ENCODE data around the gene SLC35F5.
A peak's percentile ranks its signal among the peaks of the same experiment; 100 is the strongest.
"Not testable (repeated sequence)": the region's sequence is repeated elsewhere in the genome, so short reads cannot be mapped to it uniquely, and the experiment has no call there.

The SLC35F5 gene

GRCh38 chr2:113703386-113704299 lies 52.8 kb downstream of the SLC35F5 start:
- DNase-seq (ENCODE audit: insufficient read length, low spot score) (no peak), FAIRE-seq (no peak)
- TF ChIP-seq TAF1 (IDR thresholded peaks at IDR 0.05; ENCODE audit: low read depth, low read length) (no peak), PAX5 (IDR thresholded peaks at IDR 0.05; ENCODE audit: insufficient read depth, low read length, severe bottlenecking) (no peak), SPI1 (IDR thresholded peaks at IDR 0.05; ENCODE audit: low read depth, low read length) (no peak)

GRCh38 chr2:113700186-113700841 lies 56.1 kb downstream of the SLC35F5 start:
- TF ChIP-seq PAX5 (IDR thresholded peaks at IDR 0.05; ENCODE audit: insufficient read depth, low read length, severe bottlenecking) (no peak), POU2F2 (IDR thresholded peaks at IDR 0.05; ENCODE audit: low read depth, low read length) (no peak), SPI1 (IDR thresholded peaks at IDR 0.05; ENCODE audit: low read depth, low read length) (peak; percentile 44; the same call in 1 of the 2 replicates), TAF1 (IDR thresholded peaks at IDR 0.05; ENCODE audit: low read depth, low read length) (no peak), POLR2A (IDR thresholded peaks at IDR 0.05; ENCODE audit: low read depth, low read length) (no peak)
- DNase-seq (ENCODE audit: insufficient read length, low spot score) (peak; percentile 34), FAIRE-seq (peak; percentile 78)

- no peak for TF ChIP-seq POLR2A (IDR thresholded peaks at IDR 0.05; ENCODE audit: low read depth, low read length)
- peak; percentile 25; the same call in 1 of the 2 replicates for TF ChIP-seq SPI1 (IDR thresholded peaks at IDR 0.05; ENCODE audit: low read depth, low read length)
- DNase-seq (ENCODE audit: insufficient read length, low spot score) (no peak), FAIRE-seq (peak; percentile 90)
Observed at GRCh38 chr2:113698892-113699447, 57.5 kb downstream of the SLC35F5 start.

- not testable (repeated sequence) for DNase-seq (ENCODE audit: insufficient read length, low spot score)
Observed at GRCh38 chr2:113698251-113698650, 58.2 kb downstream of the SLC35F5 start.

GRCh38 chr2:113697516-113697915 lies 58.9 kb downstream of the SLC35F5 start:
- DNase-seq (ENCODE audit: insufficient read length, low spot score) = no peak
- TF ChIP-seq SPI1 (IDR thresholded peaks at IDR 0.05; ENCODE audit: low read depth, low read length) = no peak
- no peak for TF ChIP-seq TAF1 (IDR thresholded peaks at IDR 0.05; ENCODE audit: low read depth, low read length)
- TF ChIP-seq POU2F2 (IDR thresholded peaks at IDR 0.05; ENCODE audit: low read depth, low read length) = no peak
- no peak for TF ChIP-seq POLR2AphosphoS5 (IDR thresholded peaks at IDR 0.05; ENCODE audit: low read depth, low read length)
- TF ChIP-seq POLR2A (IDR thresholded peaks at IDR 0.05; ENCODE audit: low read depth, low read length) = no peak
- TF ChIP-seq PAX5 (IDR thresholded peaks at IDR 0.05; ENCODE audit: insufficient read depth, low read length, severe bottlenecking) = no peak
- FAIRE-seq = no peak

More at GRCh38 chr2:113698251-113698650, 58.2 kb downstream of the SLC35F5 start:
- FAIRE-seq = not testable (repeated sequence)

GRCh38 chr2:113694438-113694837 lies 62.0 kb downstream of the SLC35F5 start:
- TF ChIP-seq POU2F2 (IDR thresholded peaks at IDR 0.05; ENCODE audit: low read depth, low read length) (no peak), POLR2A (IDR thresholded peaks at IDR 0.05; ENCODE audit: low read depth, low read length) (no peak), SPI1 (IDR thresholded peaks at IDR 0.05; ENCODE audit: low read depth, low read length) (no peak), PAX5 (IDR thresholded peaks at IDR 0.05; ENCODE audit: insufficient read depth, low read length, severe bottlenecking) (no peak), TAF1 (IDR thresholded peaks at IDR 0.05; ENCODE audit: low read depth, low read length) (no peak), POLR2AphosphoS5 (IDR thresholded peaks at IDR 0.05; ENCODE audit: low read depth, low read length) (no peak)

GRCh38 chr2:113692698-113693428 lies 63.6 kb downstream of the SLC35F5 start:
- peak; percentile 95 for FAIRE-seq
- TF ChIP-seq SPI1 (IDR thresholded peaks at IDR 0.05; ENCODE audit: low read depth, low read length) (peak; percentile 57), POU2F2 (IDR thresholded peaks at IDR 0.05; ENCODE audit: low read depth, low read length) (no peak)
- no peak for DNase-seq (ENCODE audit: insufficient read length, low spot score)

More at GRCh38 chr2:113694438-113694837, 62.0 kb downstream of the SLC35F5 start:
- DNase-seq (ENCODE audit: insufficient read length, low spot score) = no peak
- FAIRE-seq = peak; percentile 69

GRCh38 chr2:113690871-113691270 lies 65.6 kb downstream of the SLC35F5 start:
- FAIRE-seq; DNase-seq (ENCODE audit: insufficient read length, low spot score): not testable (repeated sequence)

- FAIRE-seq = no peak
- no peak for TF ChIP-seq POLR2A (IDR thresholded peaks at IDR 0.05; ENCODE audit: low read depth, low read length)
- no peak for TF ChIP-seq SPI1 (IDR thresholded peaks at IDR 0.05; ENCODE audit: low read depth, low read length)
- no peak for DNase-seq (ENCODE audit: insufficient read length, low spot score)
Observed at GRCh38 chr2:113686537-113686936, 69.9 kb downstream of the SLC35F5 start.

GRCh38 chr2:113685471-113685870 lies 71.0 kb downstream of the SLC35F5 start:
- DNase-seq (ENCODE audit: insufficient read length, low spot score) = no peak
- TF ChIP-seq PAX5 (IDR thresholded peaks at IDR 0.05; ENCODE audit: insufficient read depth, low read length, severe bottlenecking) (no peak), POLR2A (IDR thresholded peaks at IDR 0.05; ENCODE audit: low read depth, low read length) (no peak), POU2F2 (IDR thresholded peaks at IDR 0.05; ENCODE audit: low read depth, low read length) (no peak), POLR2AphosphoS5 (IDR thresholded peaks at IDR 0.05; ENCODE audit: low read depth, low read length) (no peak), TAF1 (IDR thresholded peaks at IDR 0.05; ENCODE audit: low read depth, low read length) (no peak), SPI1 (IDR thresholded peaks at IDR 0.05; ENCODE audit: low read depth, low read length) (no peak)
- FAIRE-seq = peak; percentile 61
